Loucy (cell line): Measurements from ENCODE around the gene INTS1.

Experiments
- H2AFZ ChIP-seq: fragments of 200-600 bp; sonication (generic); 2 replicates; pipeline ENCODE4 v1.6.0; 2016; ENCODE audit warnings: antibody characterized with exemption, mild to moderate bottlenecking, low read length, moderate library complexity
- H3F3A ChIP-seq: fragments of 200-600 bp; 2 replicates; pipeline ENCODE4 v1.6.0; 2016; ENCODE audit warnings: antibody characterized with exemption, low read depth, mild to moderate bottlenecking
- H3K27me3 ChIP-seq: fragments of 200-600 bp; sonication (generic); 2 replicates; pipeline ENCODE4 v1.6.1; 2014; ENCODE audit warnings: low read length, mild to moderate bottlenecking; ENCODE audit not compliant: insufficient read depth, poor library complexity, severe bottlenecking
- H3K36me3 ChIP-seq: fragments of 200-600 bp; sonication (generic); 2 replicates; pipeline ENCODE4 v1.6.1; 2016; ENCODE audit warnings: low read length; ENCODE audit not compliant: insufficient read depth
- H3K4me1 ChIP-seq: fragments of 200-600 bp; sonication (generic); 2 replicates; pipeline ENCODE4 v1.5.1; 2014; ENCODE audit warnings: low read length, mild to moderate bottlenecking; ENCODE audit not compliant: insufficient read depth, poor library complexity, severe bottlenecking
- H3K4me2 ChIP-seq: fragments of 200-600 bp; sonication (generic); 2 replicates; pipeline ENCODE4 v1.6.0; 2014; ENCODE audit warnings: antibody characterized with exemption, low read length, low read depth, mild to moderate bottlenecking; ENCODE audit not compliant: poor library complexity, severe bottlenecking
- H3K4me3 ChIP-seq: fragments of 200-600 bp; sonication (generic); 2 replicates; pipeline ENCODE4 v1.5.1; 2014; ENCODE audit warnings: low read length, mild to moderate bottlenecking, mixed read lengths; ENCODE audit not compliant: poor library complexity, severe bottlenecking
- H3K79me2 ChIP-seq: fragments of 200-600 bp; sonication (generic); 2 replicates; pipeline ENCODE4 v1.6.1; 2014; ENCODE audit warnings: low read length; ENCODE audit not compliant: insufficient read depth
- H3K9ac ChIP-seq: fragments of 200-600 bp; sonication (generic); 2 replicates; pipeline ENCODE4 v1.6.0; 2014; ENCODE audit warnings: mild to moderate bottlenecking, low read depth, low read length, moderate library complexity; ENCODE audit not compliant: poor library complexity, severe bottlenecking
- H3K9me2 ChIP-seq: fragments of 200-600 bp; sonication (generic); replicated peaks from 2 replicates; pipeline ENCODE4 v1.6.1; 2016; ENCODE audit warnings: low read depth, low read length, mixed read lengths
- H3K9me3 ChIP-seq: fragments of 200-600 bp; sonication (generic); 2 replicates; pipeline ENCODE4 v1.6.1; 2014; ENCODE audit warnings: mild to moderate bottlenecking, antibody characterized with exemption, low read length, low read depth; ENCODE audit not compliant: insufficient read depth
- H4K20me1 ChIP-seq: fragments of 200-600 bp; sonication (generic); 2 replicates; pipeline ENCODE4 v1.6.0; 2014; ENCODE audit warnings: antibody characterized with exemption, low read length, mild to moderate bottlenecking; ENCODE audit not compliant: insufficient read depth, poor library complexity, severe bottlenecking
- EZH2phosphoT487 ChIP-seq: fragments of 200-600 bp; IDR thresholded peaks from 2 replicates; pipeline ENCODE4 v1.6.1; 2018; ENCODE audit warnings: antibody characterized with exemption, mild to moderate bottlenecking, moderate library complexity, borderline replicate concordance
- TF ChIP-seq, protein P1 (sequence below): fragments of 200-600 bp; sonication (generic); conservative IDR thresholded peaks from 2 replicates; pipeline ENCODE4 v1.5.1; 2014; ENCODE audit warnings: mild to moderate bottlenecking, antibody characterized with exemption, low read length

Gene INTS1

DNA sequence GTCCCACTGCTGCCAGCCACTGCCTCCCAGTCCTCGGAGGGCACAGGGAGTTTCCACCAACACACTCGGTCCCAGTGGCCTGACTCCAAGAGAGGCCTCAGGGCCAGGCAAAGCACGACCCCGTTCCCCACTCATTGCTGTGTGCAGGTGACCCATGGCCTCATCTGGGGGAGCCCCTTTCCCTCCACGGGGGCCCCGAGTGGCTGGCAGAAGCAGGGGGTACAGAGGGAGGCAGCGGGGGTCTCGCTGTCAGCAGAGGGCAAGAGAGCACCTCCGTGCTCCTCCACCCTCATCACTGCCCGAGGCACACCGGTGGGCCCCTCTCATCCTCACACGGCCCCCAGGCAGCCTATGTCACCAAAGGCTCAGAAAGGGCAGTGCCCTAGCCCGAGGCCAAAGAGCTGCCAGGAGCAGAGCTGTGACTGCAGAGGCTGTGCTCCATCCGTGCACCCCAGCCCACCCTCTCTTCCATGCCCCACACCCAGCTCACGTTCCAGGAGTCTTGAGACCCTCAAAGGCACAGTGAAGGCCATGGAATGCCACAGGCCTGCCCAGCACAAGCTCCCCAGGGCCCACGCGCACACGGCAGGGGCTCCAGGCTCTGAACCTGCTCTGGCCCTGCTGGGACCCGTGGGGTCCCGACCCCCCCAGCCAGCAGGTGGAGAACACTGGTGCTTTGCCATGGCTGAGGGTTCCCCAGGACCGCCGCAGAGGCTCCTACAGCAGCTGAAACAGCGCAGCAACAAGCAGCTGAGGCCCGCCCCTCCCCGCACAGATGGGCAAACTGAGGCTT, 70.9 kb downstream of the INTS1 start:
- TF ChIP-seq, protein P1, sequence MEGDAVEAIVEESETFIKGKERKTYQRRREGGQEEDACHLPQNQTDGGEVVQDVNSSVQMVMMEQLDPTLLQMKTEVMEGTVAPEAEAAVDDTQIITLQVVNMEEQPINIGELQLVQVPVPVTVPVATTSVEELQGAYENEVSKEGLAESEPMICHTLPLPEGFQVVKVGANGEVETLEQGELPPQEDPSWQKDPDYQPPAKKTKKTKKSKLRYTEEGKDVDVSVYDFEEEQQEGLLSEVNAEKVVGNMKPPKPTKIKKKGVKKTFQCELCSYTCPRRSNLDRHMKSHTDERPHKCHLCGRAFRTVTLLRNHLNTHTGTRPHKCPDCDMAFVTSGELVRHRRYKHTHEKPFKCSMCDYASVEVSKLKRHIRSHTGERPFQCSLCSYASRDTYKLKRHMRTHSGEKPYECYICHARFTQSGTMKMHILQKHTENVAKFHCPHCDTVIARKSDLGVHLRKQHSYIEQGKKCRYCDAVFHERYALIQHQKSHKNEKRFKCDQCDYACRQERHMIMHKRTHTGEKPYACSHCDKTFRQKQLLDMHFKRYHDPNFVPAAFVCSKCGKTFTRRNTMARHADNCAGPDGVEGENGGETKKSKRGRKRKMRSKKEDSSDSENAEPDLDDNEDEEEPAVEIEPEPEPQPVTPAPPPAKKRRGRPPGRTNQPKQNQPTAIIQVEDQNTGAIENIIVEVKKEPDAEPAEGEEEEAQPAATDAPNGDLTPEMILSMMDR = no peak
- TF ChIP-seq EZH2phosphoT487 = no peak
- H3K79me2 ChIP-seq = no peaks in the 10 kb centered on the region
- no peak overlapping the region for H3K9ac ChIP-seq
- H3K36me3 ChIP-seq = no peaks in the 10 kb centered on the region
- H3K4me1 ChIP-seq = no peaks in the 10 kb centered on the region
- no peaks in the 10 kb centered on the region for H4K20me1 ChIP-seq
- H3K9me3 ChIP-seq = no peaks in the 10 kb centered on the region
- no peaks in the 10 kb centered on the region for H3F3A ChIP-seq
- no peaks in the 10 kb centered on the region for H3K27me3 ChIP-seq
- H3K4me2 ChIP-seq = no peak overlapping the region
- no peak overlapping the region for H3K4me3 ChIP-seq
- H2AFZ ChIP-seq = no peak overlapping the region
- no peaks in the 10 kb centered on the region for H3K9me2 ChIP-seq

DNA sequence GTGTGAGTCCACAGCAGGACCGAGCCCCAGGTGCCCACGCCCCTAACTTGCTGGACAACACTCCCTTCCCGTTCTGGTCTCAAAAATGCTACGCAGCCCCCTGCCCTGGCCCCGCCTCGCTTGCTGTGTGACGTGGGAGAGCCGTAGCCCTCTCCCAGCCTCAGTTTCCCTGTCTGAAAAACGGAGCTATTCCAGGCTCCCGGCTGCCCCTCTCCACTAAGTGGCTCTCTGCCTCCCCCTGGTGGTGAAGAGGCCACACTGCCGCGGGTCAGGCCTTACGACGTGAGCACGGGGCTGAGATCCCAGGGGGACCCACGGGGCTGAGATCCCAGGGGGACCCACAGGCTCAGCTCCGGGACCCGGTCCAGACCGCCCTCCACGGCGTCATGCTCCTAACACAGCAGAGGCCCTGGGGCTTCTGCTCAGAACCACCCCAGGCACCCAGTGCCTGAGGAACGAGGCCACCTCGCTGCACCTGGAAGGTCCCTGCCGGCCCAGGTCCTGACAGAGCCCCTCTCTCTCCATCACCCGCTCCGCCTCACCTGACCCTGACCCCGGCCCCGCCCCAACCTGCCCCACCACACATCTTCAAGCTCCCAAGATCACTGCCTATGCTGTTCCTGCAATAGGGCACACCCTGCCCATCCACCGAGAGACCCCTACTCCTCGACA, 71.6 kb downstream of the INTS1 start:
- no peak overlapping the region for H3K4me2 ChIP-seq

GRCh38 chr7:1431634-1432380, 72.4 kb downstream of the INTS1 start:
- Histone ChIP-seq H4K20me1 (no peaks in the 10 kb centered on the region), H3K27me3 (no peaks in the 10 kb centered on the region), H3K9ac (no peak overlapping the region), H3K9me2 (no peaks in the 10 kb centered on the region), H3K36me3 (no peaks in the 10 kb centered on the region), H3K4me3 (no peak overlapping the region), H3F3A (no peaks in the 10 kb centered on the region), H3K9me3 (no peaks in the 10 kb centered on the region), H3K4me2 (no peak overlapping the region), H3K79me2 (no peaks in the 10 kb centered on the region), H2AFZ (no peak overlapping the region), H3K4me1 (no peaks in the 10 kb centered on the region)
- TF ChIP-seq, protein P1 = no peak
- TF ChIP-seq EZH2phosphoT487 = no peak

More for the DNA sequence above, 71.6 kb downstream of the INTS1 start:
- H3K79me2 ChIP-seq = no peaks in the 10 kb centered on the region
- H3K4me1 ChIP-seq = no peaks in the 10 kb centered on the region
- H3K4me3 ChIP-seq = no peak overlapping the region
- H4K20me1 ChIP-seq = no peaks in the 10 kb centered on the region
- H2AFZ ChIP-seq = peak overlapping the region; percentile 12; the same call in 1 of the 2 replicates
- no peaks in the 10 kb centered on the region for H3K27me3 ChIP-seq
- H3F3A ChIP-seq = no peaks in the 10 kb centered on the region
- H3K9ac ChIP-seq = no peak overlapping the region
- H3K9me3 ChIP-seq = no peaks in the 10 kb centered on the region
- no peaks in the 10 kb centered on the region for H3K9me2 ChIP-seq
- H3K36me3 ChIP-seq = no peaks in the 10 kb centered on the region
- TF ChIP-seq EZH2phosphoT487 = no peak
- TF ChIP-seq, protein P1 = peak; percentile 85
